ENCODE data around the gene AUTS2.

AUTS2 gene

DNA sequence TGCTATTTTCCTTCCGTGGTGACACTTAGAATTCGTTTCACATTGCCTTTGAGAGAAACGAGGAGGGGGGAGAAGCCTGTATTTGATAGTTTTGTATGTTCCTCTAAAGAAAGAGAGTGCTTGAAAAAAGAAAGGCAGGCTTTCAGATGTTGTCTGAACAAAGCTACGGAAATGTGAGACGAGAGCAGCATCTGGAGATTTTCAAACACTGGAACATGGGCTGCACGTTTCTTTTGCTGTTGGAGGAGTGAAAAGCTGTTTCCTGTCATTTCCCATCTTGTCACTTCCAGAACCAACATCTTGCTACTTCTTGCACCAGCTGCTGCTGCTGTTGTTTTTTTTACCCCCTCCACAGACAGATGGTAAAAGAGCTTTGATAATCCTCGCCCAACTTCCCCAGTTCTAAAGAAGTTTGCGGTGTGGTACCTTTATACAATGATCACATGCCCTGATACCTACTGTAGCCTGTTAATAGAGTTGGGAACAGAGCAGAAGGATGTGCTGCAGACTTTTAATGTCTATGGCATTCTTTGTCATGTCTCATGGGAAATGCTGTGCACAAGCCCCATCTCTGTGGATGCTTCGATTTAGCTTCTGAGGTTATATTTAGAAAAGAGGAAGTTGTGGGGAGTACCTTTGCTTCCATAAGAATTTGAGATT, 408.1 kb downstream of the AUTS2 start:
- TF ChIP-seq, protein P1, sequence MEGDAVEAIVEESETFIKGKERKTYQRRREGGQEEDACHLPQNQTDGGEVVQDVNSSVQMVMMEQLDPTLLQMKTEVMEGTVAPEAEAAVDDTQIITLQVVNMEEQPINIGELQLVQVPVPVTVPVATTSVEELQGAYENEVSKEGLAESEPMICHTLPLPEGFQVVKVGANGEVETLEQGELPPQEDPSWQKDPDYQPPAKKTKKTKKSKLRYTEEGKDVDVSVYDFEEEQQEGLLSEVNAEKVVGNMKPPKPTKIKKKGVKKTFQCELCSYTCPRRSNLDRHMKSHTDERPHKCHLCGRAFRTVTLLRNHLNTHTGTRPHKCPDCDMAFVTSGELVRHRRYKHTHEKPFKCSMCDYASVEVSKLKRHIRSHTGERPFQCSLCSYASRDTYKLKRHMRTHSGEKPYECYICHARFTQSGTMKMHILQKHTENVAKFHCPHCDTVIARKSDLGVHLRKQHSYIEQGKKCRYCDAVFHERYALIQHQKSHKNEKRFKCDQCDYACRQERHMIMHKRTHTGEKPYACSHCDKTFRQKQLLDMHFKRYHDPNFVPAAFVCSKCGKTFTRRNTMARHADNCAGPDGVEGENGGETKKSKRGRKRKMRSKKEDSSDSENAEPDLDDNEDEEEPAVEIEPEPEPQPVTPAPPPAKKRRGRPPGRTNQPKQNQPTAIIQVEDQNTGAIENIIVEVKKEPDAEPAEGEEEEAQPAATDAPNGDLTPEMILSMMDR (IDR thresholded peaks at IDR 0.05; ENCODE audit: poor library complexity, severe bottlenecking) = no peak
- DNase-seq (ENCODE audit: low spot score) (no peak), ATAC-seq (ENCODE audit: low read depth) (no peak)
- Histone ChIP-seq H3K27me3 (ENCODE audit: insufficient read depth, poor library complexity, severe bottlenecking) (no peaks in the 10 kb centered on the region), H3K27ac (ENCODE audit: poor library complexity, severe bottlenecking) (no peak overlapping the region), H3K9me3 (ENCODE audit: severe bottlenecking) (no peaks in the 10 kb centered on the region), H3K4me3 (ENCODE audit: severe bottlenecking) (no peak overlapping the region), H3K4me1 (ENCODE audit: insufficient read depth, poor library complexity, severe bottlenecking) (no peaks in the 10 kb centered on the region), H3K36me3 (ENCODE audit: low read depth) (no peaks in the 10 kb centered on the region)

DNA sequence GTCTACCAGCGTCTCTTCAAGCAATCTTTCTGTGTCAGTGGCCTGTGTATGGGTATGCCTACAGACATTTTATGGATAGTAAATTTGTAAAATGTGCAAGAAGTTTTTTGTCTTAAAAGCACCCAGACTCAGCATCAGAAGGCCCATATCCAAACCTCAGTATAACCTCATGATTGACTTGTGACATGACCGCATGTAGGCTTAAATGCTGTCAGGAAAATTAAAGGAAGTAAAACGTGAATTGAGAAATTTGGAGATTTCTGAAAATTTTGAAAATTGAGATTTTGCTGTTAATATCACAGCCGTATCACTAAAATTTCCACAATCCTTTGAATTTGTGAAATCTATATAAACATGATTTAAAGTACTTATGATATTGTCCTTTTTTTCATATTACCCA, 410.2 kb downstream of the AUTS2 start:
- H3K27ac ChIP-seq (ENCODE audit: poor library complexity, severe bottlenecking) = no peak overlapping the region
- H3K27me3 ChIP-seq (ENCODE audit: insufficient read depth, poor library complexity, severe bottlenecking) = no peaks in the 10 kb centered on the region
- no peak for ATAC-seq (ENCODE audit: low read depth)
- no peaks in the 10 kb centered on the region for H3K36me3 ChIP-seq (ENCODE audit: low read depth)
- no peak overlapping the region for H3K4me3 ChIP-seq (ENCODE audit: severe bottlenecking)
- TF ChIP-seq, protein P1 (IDR thresholded peaks at IDR 0.05; ENCODE audit: poor library complexity, severe bottlenecking) = no peak
- no peaks in the 10 kb centered on the region for H3K9me3 ChIP-seq (ENCODE audit: severe bottlenecking)
- no peaks in the 10 kb centered on the region for H3K4me1 ChIP-seq (ENCODE audit: insufficient read depth, poor library complexity, severe bottlenecking)
- DNase-seq (ENCODE audit: low spot score) = no peak

DNA sequence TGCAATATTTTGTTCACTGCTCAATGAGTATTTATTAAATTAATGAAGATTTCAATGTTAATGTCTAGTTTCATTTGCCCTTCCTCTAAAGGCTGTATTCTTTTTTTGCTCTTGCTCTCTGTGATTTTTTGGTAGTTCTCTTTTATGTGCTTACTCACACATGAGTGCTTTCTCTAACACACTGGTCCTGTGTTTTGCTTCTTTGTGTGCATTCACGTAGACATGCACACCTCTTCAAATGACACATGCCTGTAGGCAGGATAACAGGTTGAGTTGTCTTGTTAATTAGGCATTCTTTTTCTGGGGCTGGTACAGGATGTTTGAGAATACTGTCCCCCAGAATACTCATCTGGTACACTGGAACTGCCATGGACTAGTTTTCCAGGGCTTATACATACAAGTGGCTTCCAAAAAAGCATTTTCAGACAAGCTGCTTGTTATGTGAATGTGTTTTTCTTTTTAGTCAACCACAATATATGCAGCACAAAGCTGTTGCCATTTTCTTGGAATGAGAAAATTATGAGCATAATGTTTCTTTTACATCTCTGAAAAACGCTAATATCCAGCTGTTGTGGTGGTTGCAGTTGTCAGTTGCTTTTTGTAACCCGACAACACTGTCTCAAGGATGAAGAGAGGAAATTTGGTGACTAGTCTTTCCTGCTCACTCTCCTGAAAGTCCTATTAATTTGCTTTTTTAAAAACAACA, 416.4 kb downstream of the AUTS2 start:
- no peak overlapping the region for H3K27ac ChIP-seq (ENCODE audit: poor library complexity, severe bottlenecking)
- no peaks in the 10 kb centered on the region for H3K27me3 ChIP-seq (ENCODE audit: insufficient read depth, poor library complexity, severe bottlenecking)
- H3K9me3 ChIP-seq (ENCODE audit: severe bottlenecking) = no peaks in the 10 kb centered on the region
- TF ChIP-seq, protein P1 (IDR thresholded peaks at IDR 0.05; ENCODE audit: poor library complexity, severe bottlenecking) = no peak
- H3K4me1 ChIP-seq (ENCODE audit: insufficient read depth, poor library complexity, severe bottlenecking) = no peaks in the 10 kb centered on the region
- ATAC-seq (ENCODE audit: low read depth) = no peak
- no peak for DNase-seq (ENCODE audit: low spot score)
- H3K36me3 ChIP-seq (ENCODE audit: low read depth) = no peaks in the 10 kb centered on the region
- no peak overlapping the region for H3K4me3 ChIP-seq (ENCODE audit: severe bottlenecking)

DNA sequence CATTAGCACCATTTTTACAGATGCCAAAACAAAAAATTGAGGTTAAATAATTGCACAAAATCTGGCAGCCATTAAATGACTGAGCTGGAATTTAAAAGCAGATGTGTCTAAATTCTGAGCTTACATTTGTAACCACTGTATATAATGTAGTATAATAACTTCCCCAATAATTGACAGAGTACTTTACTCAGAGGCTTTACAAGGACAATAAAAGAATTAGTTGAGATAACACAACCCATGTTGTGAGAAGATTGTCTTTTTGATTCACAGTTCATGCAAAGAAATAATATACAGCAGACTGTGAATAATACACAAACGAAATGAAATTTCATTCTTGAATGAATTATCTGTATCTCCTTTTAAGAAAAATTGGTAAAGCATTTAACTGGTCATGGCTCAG, 417.1 kb downstream of the AUTS2 start:
- H3K27me3 ChIP-seq (ENCODE audit: insufficient read depth, poor library complexity, severe bottlenecking) = no peaks in the 10 kb centered on the region
- ATAC-seq (ENCODE audit: low read depth) = no peak
- no peak overlapping the region for H3K4me3 ChIP-seq (ENCODE audit: severe bottlenecking)
- H3K4me1 ChIP-seq (ENCODE audit: insufficient read depth, poor library complexity, severe bottlenecking) = no peaks in the 10 kb centered on the region
- no peaks in the 10 kb centered on the region for H3K36me3 ChIP-seq (ENCODE audit: low read depth)
- no peaks in the 10 kb centered on the region for H3K9me3 ChIP-seq (ENCODE audit: severe bottlenecking)
- H3K27ac ChIP-seq (ENCODE audit: poor library complexity, severe bottlenecking) = no peak overlapping the region
- TF ChIP-seq, protein P1 (IDR thresholded peaks at IDR 0.05; ENCODE audit: poor library complexity, severe bottlenecking) = no peak
- no peak for DNase-seq (ENCODE audit: low spot score)
